ENCODE measurements around the gene NUDCD3. TPM values are rescaled to one million over a fixed set of nuclear protein-coding genes. Genes with fewer than 3 reads are reported as not detected.

NUDCD3 gene
- total and polyA plus RNA-seq, 7 donors = 34.6 to 140 (median 97.7) TPM

DNA sequence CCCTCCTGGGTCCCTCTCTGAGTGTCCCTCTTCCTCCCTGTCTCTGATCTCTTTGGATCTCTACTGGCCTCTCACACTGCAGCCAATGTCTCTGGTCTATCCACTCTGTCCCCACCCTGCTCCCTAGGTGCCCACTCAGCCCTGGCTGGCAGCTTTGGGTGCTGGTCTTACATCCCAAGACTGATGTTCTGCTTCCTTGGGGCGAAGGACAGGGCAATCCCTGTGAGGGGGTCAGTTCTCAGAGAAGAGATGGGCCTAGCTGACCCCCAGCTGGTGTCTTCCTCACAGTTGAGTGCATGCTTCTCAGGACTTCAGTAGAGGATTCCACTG is 113.4 kb downstream of the NUDCD3 start:
- TF ChIP-seq, protein P1, sequence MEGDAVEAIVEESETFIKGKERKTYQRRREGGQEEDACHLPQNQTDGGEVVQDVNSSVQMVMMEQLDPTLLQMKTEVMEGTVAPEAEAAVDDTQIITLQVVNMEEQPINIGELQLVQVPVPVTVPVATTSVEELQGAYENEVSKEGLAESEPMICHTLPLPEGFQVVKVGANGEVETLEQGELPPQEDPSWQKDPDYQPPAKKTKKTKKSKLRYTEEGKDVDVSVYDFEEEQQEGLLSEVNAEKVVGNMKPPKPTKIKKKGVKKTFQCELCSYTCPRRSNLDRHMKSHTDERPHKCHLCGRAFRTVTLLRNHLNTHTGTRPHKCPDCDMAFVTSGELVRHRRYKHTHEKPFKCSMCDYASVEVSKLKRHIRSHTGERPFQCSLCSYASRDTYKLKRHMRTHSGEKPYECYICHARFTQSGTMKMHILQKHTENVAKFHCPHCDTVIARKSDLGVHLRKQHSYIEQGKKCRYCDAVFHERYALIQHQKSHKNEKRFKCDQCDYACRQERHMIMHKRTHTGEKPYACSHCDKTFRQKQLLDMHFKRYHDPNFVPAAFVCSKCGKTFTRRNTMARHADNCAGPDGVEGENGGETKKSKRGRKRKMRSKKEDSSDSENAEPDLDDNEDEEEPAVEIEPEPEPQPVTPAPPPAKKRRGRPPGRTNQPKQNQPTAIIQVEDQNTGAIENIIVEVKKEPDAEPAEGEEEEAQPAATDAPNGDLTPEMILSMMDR (IDR thresholded peaks at IDR 0.05) = no peak
- no peak for ATAC-seq
- H3K4me3 ChIP-seq = no peak overlapping the region
- 81 to 95% (median 83%) methylated on average over 1 of the region's 1 CpG for WGBS, 3 donors
- H3K36me3 ChIP-seq (ENCODE audit: insufficient read depth in 1 of 2, low read depth in 1 of 2) = no peaks in the 10 kb centered on the region
- no peaks in the 10 kb centered on the region for H3K9me3 ChIP-seq
- DNase-seq = no peak
- peaks cover 6% of the 10 kb centered on the region for H3K4me1 ChIP-seq
- no peaks in the 10 kb centered on the region for H3K27me3 ChIP-seq (ENCODE audit: insufficient read depth in 3 of 3, low read length in 2 of 3)
- no peak overlapping the region for H3K27ac ChIP-seq
- intact Hi-C loops (cut with DNase I) = loop anchor here (10.0 kb wide), 1 partner anchor 188 kb away; no protein-coding TSS in a partner anchor

DNA sequence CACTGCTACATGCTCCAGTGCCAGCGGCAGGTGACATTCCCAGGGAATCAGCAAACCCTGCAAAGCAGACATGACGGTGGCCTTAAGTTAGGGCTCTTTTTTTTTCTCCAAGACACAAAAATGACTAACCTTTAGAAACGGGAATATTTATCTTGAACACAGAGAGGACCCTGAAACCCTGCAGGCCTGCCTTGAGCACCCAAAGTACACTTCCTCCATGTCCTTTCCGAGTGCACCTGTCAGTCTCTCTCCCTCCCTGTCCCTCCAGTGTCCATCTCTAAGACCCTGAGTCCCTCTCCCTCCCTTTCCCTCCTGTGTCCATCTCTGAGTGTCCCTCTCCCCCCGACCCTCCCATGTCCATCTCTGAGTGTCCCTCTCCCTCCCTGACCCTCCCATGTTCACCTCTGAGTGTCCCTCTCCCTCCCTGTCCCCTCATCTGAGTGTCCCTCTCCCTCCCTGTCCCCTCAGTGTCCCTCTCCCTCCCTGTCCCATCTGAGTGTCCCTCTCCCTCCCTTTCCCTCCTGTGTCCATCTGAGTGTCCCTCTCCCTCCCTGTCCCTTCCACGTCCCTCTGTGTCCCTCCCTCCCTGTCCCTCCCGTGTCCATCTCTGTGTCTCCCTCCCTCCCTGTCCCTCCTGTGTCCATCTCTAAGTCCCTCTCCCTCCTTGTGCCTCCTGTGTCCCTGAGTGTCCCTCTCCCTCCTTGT is 113.9 kb downstream of the NUDCD3 start:
- 42 to 47% (median 42%) methylated on average over 7 of the region's 7 CpGs for WGBS, 3 donors
- intact Hi-C loops (cut with DNase I) = loop anchor here (10.0 kb wide), 1 partner anchor 188 kb away; no protein-coding TSS in a partner anchor
- peak in 1 of 4 donors; percentile 3 for ATAC-seq

DNA sequence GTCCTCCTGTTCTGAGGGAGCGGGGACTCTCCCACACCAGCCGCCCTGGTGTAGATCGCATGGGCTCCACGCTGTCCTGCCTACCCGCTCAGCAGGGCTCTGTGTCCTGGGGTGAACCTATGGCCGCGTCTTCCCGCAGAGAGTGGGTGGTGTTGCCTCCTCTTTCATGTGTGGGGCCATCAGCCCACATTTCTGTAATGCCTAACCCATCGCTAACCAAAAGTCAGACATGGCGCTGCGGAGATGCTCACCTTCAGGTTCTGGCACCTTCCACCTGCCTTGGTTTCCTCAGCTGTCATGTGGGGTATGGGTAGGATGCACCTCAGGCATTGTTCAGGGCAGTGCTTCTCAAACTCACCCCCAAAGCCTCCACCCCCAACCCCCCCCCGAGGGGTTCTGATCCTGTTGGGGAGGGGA is 114.5 kb downstream of the NUDCD3 start:
- no peak overlapping the region for H3K4me3 ChIP-seq
- WGBS, 3 donors = 65 to 79% (median 74%) methylated on average over 12 of the region's 12 CpGs
- no peaks in the 10 kb centered on the region for H3K9me3 ChIP-seq
- DNase-seq (no peak), ATAC-seq (peak; percentile 25 to 54 (median 32))
- intact Hi-C loops (cut with DNase I) = loop anchor here (1.0 to 10.0 kb wide), 3 partner anchors 101 to 189 kb away; no protein-coding TSS in a partner anchor
- H3K27me3 ChIP-seq (ENCODE audit: insufficient read depth in 3 of 3, low read length in 2 of 3) = no peaks in the 10 kb centered on the region
- H3K36me3 ChIP-seq (ENCODE audit: insufficient read depth in 1 of 2, low read depth in 1 of 2) = no peaks in the 10 kb centered on the region
- H3K4me1 ChIP-seq = peaks cover 6% of the 10 kb centered on the region
- no peak overlapping the region for H3K27ac ChIP-seq
- TF ChIP-seq, protein P1 (IDR thresholded peaks at IDR 0.05) = no peak

More for the DNA sequence above, 113.9 kb downstream of the NUDCD3 start:
- no peak overlapping the region for H3K27ac ChIP-seq
- no peaks in the 10 kb centered on the region for H3K36me3 ChIP-seq (ENCODE audit: insufficient read depth in 1 of 2, low read depth in 1 of 2)
- H3K27me3 ChIP-seq (ENCODE audit: insufficient read depth in 3 of 3, low read length in 2 of 3) = no peaks in the 10 kb centered on the region
- DNase-seq = no peak
- TF ChIP-seq, protein P1 (IDR thresholded peaks at IDR 0.05) = no peak
- H3K9me3 ChIP-seq = no peaks in the 10 kb centered on the region
- no peak overlapping the region for H3K4me3 ChIP-seq
- H3K4me1 ChIP-seq = peaks cover 6% of the 10 kb centered on the region

DNA sequence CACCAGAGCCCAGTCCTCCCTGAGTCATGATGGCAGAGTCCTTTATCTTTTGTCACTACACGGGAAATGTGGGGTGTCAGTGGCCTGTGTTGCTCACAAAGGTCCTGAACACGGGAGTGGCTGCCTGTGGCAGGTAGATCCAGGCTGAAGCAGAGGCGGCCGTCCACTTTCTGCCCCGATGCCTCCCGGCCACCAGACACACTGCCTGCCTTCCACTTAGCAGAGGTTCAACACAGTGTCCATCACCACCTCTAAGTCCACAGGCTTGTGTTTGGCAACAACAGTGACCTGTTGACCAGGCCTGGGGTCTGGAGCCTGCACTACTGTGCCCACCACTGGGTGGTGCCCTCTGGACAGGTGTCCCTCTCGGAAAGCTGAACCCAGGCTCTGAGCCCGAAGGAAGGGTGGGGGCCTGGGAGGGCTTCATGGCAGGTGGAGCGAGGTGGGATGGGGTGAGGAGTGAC is 115.2 kb downstream of the NUDCD3 start:
- intact Hi-C loops (cut with DNase I) = loop anchor here (1.0 to 10.0 kb wide), 3 partner anchors 102 to 190 kb away; no protein-coding TSS in a partner anchor
- H3K4me3 ChIP-seq = no peak overlapping the region
- H3K27ac ChIP-seq = no peak overlapping the region
- DNase-seq = peak; percentile 59 to 81
- no peaks in the 10 kb centered on the region for H3K36me3 ChIP-seq (ENCODE audit: insufficient read depth in 1 of 2, low read depth in 1 of 2)
- WGBS, 3 donors = 57 to 65% (median 58%) methylated on average over 8 to 9 of the region's 9 CpGs
- ATAC-seq = peak; percentile 89 to 90 (median 90)
- no peaks in the 10 kb centered on the region for H3K9me3 ChIP-seq
- no peaks in the 10 kb centered on the region for H3K27me3 ChIP-seq (ENCODE audit: insufficient read depth in 3 of 3, low read length in 2 of 3)
- TF ChIP-seq, protein P1 (IDR thresholded peaks at IDR 0.05) = peak; percentile 67
- H3K4me1 ChIP-seq = peaks cover 3% of the 10 kb centered on the region

Measured in psoas muscle (tissue), 8 donors.